22Rv1 (cell line): Measurements from ENCODE around the gene IL22RA2.

Experiments used
- H3K27ac ChIP-seq: fragments of 450-650 bp; 2 replicates; pipeline ENCODE4 v1.5.1; 2017
- ZFX ChIP-seq: fragments of 450-650 bp; IDR thresholded peaks from 2 replicates; pipeline ENCODE4 v1.6.1; 2017; ENCODE audit warnings: antibody characterized with exemption, borderline replicate concordance
- TF ChIP-seq, protein P1 (sequence below): fragments of 450-650 bp; IDR thresholded peaks from 2 replicates; pipeline ENCODE4 v1.5.1; 2017; ENCODE audit warnings: mild to moderate bottlenecking

The IL22RA2 gene

DNA sequence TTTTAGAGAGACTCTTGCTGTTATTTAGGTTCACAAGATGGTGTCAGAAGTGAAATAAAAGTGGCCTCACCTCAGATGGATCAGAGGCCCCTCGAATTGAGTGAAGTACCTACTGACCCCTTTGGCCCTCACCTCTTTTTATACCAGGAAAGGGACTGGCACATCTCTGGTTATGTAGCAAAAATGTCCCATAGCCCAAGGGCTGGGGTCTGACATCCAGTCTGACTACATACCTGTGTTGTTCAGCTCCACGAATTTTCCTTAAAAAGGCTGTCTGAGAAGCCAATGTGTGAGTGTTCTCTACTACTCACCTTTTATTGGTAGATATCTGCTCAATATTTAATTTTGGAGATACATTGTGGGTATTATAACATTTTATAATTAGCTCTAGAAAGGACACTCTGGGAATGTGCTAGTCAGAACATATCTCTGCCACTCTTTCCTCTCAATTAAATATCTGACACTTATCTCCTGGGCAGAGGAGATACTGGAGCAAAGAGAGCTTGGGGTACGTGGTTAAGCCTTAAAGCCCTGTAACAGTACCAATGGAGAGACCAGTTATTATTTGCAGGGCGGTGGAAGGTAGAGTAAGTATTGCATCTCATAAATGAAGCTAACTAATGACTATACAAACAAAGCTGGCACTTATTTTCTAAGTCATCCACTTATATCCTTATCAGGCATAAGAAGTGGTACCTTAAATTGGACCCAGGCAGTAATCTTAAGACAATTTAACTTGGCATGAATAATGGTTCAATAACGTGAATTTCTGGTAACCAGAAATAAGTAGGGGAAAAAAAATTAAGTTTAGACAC, 20.0 kb upstream of the IL22RA2 start:
- H3K27ac ChIP-seq = no peak overlapping the region

DNA sequence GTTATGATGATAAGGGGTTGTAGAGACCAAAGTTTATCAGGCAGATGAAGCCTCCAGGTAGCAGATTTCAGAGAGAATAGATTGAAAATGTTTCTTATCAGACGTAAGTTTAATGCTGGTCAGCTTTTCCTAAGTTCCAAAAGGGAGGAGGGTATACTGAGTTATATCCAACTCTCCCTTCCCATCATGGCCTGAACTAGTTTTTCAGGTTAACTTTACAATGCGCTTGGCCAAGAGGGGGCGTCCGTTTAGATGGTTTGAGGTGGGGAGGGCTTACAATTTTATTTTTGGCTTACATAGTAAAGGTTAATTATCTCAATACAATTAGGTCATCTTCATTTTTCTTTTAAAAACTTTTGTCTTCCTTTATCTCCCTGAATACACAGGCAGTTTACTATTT, 19.4 kb upstream of the IL22RA2 start:
- TF ChIP-seq ZFX = no peak
- TF ChIP-seq, protein P1, sequence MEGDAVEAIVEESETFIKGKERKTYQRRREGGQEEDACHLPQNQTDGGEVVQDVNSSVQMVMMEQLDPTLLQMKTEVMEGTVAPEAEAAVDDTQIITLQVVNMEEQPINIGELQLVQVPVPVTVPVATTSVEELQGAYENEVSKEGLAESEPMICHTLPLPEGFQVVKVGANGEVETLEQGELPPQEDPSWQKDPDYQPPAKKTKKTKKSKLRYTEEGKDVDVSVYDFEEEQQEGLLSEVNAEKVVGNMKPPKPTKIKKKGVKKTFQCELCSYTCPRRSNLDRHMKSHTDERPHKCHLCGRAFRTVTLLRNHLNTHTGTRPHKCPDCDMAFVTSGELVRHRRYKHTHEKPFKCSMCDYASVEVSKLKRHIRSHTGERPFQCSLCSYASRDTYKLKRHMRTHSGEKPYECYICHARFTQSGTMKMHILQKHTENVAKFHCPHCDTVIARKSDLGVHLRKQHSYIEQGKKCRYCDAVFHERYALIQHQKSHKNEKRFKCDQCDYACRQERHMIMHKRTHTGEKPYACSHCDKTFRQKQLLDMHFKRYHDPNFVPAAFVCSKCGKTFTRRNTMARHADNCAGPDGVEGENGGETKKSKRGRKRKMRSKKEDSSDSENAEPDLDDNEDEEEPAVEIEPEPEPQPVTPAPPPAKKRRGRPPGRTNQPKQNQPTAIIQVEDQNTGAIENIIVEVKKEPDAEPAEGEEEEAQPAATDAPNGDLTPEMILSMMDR = no peak
- H3K27ac ChIP-seq = no peak overlapping the region

More for the DNA sequence above, 20.0 kb upstream of the IL22RA2 start:
- TF ChIP-seq, protein P1 = no peak
- TF ChIP-seq ZFX = no peak

DNA sequence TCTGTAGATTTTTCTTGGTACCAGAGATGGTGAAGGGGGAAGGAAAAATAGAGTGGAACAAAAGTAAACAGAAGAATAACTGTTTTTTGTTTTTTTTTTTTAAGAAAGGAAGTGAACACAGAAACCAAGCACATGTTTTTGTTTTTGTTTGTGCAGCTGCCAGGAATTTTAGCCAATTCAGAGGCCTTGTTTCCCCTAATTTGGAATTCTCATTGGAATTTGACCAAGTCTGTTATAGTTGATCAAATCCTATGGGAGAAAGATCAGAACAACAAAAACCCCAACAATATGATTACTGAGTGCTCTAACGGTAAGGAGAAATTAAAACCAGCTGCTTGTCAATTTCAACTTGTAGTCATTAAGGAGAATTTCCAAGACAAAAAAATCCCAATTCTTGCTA, 18.2 kb upstream of the IL22RA2 start:
- TF ChIP-seq ZFX = no peak
- TF ChIP-seq, protein P1 = no peak

DNA sequence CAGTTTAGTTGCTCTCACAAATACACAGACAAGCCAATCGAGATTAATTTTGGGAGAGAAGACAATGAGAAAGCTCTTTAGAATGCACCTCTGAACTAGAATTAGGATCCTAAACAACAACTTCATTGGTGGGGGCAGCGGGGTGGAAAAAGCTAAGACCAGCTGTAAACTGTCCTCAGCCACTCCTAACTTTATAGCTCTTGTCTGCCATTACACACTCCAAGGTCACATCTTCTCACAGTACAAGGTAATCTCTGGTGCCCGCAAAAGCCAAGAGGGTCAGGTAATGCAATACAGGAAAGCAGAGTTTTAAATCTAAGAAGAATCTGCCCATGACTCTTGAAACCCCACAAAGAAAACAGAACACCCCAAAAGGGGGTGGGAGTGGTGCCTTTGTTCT, 17.8 kb upstream of the IL22RA2 start:
- H3K27ac ChIP-seq = no peak overlapping the region
- TF ChIP-seq, protein P1 = no peak
- TF ChIP-seq ZFX = no peak

More for the DNA sequence above, 18.2 kb upstream of the IL22RA2 start:
- no peak overlapping the region for H3K27ac ChIP-seq

DNA sequence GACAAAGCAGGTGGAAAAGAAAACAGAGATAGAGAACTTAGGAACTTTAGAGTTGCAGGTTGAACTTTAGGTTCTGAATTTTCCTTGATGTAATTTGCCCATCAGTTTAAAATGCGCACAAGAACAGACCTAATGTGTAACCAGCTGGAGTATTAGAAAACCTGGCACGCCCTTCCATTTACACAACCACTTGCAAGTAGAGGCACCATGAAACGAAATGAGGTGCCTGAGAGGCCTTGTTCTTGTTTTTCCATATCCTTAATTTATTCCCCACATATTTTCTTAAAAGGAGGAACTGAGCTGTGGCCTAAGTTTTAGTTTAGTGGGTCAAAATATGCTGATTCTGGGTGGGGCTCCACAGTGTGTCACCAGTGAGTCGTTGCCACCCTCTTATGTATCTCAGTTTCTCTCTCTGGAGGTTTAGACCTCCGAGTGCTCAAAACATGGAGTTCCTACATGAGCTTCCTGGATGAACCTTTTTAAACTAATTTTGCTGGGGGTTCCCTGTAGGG, 17.2 kb upstream of the IL22RA2 start:
- H3K27ac ChIP-seq = no peak overlapping the region
- TF ChIP-seq ZFX = no peak
- TF ChIP-seq, protein P1 = no peak

DNA sequence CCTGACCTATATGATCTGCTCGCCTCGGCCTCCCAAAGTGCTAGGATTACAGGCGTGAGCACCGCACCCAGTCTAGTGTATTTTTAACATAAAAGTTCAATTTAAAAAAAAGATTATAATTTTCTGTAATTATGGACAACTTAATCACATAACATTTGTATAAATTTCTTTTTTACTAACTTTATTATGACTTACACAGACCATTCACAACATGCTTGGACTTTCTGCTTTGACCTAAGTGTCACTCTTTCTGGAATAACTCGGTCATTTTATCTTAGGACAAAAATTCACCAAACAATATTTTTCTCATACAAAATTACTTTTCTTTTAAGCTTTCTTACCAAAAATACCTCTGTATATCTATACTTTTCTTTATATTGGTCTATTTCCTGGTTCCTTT, 15.4 kb upstream of the IL22RA2 start:
- no peak for TF ChIP-seq ZFX
- TF ChIP-seq, protein P1 = no peak
- H3K27ac ChIP-seq = no peak overlapping the region

DNA sequence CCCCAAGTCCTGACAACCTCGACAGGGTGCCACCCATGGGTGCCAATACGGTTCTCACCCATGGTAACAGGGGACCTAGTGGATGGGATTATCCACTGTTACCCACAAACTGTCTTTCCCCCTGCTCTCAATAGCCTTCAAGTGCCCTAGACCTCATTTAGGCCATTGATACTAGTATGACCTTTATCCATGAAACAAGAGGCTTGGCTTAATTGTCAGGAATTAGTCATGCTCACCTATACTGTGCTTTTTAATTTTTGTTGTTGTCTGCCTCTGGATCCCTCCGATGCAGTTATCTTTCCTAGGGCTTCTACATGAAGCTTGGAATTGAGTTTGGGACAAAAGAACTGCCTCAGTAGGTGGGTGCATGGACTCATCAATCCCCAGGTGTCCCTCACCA, 11.8 kb upstream of the IL22RA2 start:
- TF ChIP-seq, protein P1 = no peak
- no peak for TF ChIP-seq ZFX

More for the DNA sequence above, 11.8 kb upstream of the IL22RA2 start:
- H3K27ac ChIP-seq = no peak overlapping the region
